Measurements from ENCODE around the gene PTPRC.

- TF ChIP-seq, protein P1, sequence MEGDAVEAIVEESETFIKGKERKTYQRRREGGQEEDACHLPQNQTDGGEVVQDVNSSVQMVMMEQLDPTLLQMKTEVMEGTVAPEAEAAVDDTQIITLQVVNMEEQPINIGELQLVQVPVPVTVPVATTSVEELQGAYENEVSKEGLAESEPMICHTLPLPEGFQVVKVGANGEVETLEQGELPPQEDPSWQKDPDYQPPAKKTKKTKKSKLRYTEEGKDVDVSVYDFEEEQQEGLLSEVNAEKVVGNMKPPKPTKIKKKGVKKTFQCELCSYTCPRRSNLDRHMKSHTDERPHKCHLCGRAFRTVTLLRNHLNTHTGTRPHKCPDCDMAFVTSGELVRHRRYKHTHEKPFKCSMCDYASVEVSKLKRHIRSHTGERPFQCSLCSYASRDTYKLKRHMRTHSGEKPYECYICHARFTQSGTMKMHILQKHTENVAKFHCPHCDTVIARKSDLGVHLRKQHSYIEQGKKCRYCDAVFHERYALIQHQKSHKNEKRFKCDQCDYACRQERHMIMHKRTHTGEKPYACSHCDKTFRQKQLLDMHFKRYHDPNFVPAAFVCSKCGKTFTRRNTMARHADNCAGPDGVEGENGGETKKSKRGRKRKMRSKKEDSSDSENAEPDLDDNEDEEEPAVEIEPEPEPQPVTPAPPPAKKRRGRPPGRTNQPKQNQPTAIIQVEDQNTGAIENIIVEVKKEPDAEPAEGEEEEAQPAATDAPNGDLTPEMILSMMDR (optimal IDR thresholded peaks at IDR 0.05 in 1 of 3, IDR thresholded peaks at IDR 0.05 in 1 of 3, conservative IDR thresholded peaks at IDR 0.05 in 1 of 3; ENCODE audit: extremely low read depth in 1 of 3, insufficient read depth in 2 of 3, low read length in 3 of 3) = no peak
- TF ChIP-seq EZH2 (IDR thresholded peaks at IDR 0.05; ENCODE audit: low read length) = no peak
These were observed 61.6 kb downstream of the PTPRC start for GRCh38 chr1:198700396-198700795.

Data from keratinocyte (primary cell).